Activated CD4-positive, alpha-beta T cell treated with anti-CD3 and anti-CD28 coated beads, Interleukin-2, amount 50 U/mL, for 4 hours (primary cell): ENCODE results near the gene ERN1.
"Not testable (repeated sequence)": the region's sequence is repeated elsewhere in the genome, so short reads cannot be mapped to it uniquely, and the experiment has no call there.

Experiments used
- DNase-seq, 2 experiments: peaks; one replicate each; pipeline ENCODE4 v3.0.0-alpha.2; 2020

ERN1 gene

DNA sequence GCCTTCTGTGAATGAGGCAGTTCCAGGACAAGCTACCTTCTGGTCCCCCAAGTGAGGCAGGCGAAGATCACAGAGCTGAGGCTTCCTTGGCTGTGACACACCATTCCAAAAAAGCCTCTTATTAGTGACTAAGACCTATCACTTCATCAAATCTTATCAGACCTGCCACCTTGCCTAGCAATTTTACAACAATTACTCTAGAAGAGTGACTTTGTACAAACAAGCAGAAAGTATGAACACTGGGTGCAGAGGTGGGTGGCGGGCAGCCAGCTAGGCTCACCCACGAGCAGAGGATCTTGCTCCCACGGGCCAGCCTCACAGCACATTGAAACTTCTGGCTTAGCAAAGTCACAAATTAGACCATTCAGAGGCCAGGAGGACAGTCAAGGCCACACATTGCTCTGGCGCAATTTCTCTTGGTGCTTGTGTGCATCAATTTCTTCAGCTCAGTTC lies 107.3 kb downstream of the ERN1 start:
- DNase-seq = no peak

DNA sequence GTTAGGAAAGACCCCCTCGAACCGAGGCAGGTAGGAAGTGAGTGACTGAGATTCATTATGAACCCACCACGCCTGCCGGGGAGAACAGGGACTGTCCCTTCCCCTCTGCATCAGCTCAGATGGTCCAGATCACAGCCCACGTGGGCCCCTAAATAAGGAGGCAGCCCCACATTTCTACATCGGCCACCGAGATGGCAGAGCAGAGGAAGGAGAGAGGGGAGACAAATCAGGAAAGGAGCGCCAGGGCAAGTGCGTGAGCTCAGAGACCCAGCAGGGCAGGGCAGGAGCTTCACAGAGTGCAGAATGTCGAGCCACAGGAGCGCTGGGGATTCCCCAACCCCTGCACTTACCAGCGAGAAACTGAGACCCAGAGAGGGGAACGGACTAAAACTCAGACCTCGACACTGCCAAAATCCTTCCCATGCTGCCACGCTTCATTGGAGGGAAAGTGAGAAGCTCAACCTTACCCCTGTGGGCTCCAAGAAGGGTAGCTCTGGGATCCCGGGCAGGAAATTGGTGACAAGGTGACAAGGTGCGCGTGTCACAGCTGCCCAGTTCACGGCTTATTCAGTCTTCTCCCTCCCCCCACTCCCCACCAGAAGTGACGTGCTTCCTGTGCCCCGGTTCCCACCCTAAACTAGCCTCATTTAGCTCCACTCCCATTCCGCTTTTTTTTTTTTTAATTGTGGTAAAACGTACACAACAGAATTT lies 109.7 kb downstream of the ERN1 start, which contains the start of gene ICAM2:
Gene ICAM2 (minus strand): TSS at position 578 of the 711 bp plus-strand sequence. CDS start 13,942 bp downstream, outside the sequence.
- peak; percentile 84 to 86 for DNase-seq

DNA sequence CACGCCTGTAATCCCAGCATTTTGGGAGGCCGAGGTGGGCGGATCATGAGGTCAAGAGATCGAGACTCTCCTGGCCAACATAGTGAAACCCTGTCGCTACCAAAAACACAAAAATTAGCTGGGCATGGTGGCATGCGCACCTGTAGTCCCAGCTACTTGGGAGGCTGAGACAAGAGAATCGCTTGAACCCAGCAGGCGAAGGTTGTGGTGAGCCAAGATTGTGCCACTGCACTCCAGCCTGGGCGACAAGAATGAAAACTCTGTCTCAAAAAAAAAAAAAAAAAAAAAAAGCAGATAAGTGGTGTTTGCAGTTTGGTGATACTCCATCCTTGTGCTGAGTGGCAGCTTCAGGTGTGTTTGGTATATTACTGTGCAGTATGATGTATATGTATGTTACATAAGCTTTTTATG lies 110.4 kb downstream of the ERN1 start:
- DNase-seq = not testable (repeated sequence)

DNA sequence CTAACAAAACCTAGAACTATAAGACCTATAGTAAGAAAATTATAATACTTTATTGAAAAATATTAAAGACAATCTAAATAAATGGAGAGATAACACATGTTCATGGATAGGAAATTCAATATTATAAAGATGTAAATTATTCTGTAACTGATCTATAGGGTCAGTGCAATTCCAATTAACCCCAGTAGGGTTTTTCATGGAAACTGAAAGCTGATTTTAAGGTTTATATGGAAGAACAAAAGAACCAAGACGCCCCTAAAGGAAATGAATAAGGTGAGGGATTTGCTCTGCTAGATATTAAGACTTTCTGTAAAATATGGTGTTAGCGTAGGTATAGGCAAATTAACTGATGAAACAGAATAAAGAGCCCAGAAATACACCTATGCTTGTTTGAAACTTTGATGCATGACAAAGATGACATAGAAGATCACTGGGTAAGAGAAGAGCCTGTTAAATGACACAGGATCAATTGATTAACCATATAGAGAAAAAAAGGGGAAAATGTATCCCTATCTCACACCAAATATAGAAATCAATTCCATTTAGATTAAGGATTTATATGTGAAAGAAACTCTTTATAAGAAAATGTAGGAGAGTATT lies 112.5 kb downstream of the ERN1 start:
- no peak for DNase-seq

DNA sequence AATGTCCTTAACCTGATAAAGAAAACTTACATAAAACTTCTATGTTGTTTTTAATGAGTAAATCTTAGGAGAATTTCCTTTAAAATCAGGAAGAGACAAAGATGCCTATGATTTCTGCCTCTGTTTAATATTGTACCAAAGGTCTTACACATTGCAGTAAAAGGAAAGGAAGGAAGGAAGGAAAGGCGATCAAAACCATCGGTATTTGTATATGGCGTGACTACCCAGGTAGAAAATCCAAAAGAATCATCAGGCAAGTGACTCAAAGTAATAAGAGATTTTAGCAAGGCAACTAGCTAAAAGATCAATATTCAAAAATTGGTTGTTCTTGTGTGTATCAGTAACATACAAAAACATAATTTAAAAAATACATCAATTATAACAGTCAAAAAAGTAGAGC lies 113.0 kb downstream of the ERN1 start:
- no peak for DNase-seq

DNA sequence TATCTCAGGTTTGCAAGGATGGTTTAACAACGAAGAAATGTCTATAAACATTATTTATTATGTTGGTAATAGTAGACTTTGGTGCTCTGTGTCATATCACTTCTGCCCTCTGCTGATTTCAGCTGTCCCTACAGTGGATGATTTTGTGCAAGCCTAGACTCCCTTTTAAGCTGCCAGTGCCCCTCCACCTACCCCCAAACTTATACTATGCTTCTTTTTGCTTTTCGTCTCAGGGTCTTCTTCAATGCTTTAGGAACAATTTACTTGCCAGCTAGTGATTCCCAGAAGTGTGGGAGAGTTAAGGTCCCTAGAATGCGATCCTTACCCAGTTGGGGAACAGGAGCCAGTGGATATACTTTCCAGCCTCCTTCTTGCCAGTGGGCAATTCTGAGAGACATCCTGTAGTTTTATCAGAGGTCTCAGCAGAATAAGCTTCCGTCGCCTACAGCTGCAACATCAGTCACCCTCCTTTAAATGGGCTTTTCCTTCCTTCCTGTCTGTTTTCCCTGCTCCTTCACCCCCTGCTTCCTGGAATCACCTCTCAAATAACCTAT lies 113.6 kb downstream of the ERN1 start:
- DNase-seq = no peak

DNA sequence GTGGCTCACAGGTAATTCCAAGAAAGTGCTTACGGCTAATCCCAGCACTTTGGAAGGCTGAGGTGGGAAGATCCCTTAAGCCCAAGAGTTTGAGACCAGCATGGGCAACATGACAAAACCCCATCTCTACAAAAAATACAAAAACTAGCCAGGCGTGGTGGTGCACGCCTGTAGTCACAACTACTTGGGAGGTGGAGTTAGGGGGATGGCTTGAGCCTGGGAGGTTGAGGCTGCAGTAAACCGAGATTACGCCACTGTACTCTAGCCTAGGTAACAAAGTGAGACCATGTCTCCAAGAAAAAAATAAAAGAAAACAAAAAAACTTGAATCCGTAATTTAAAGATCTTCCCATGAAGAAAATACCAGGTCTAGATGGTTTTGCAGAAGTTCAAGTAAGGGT lies 114.5 kb downstream of the ERN1 start:
- DNase-seq = no peak

DNA sequence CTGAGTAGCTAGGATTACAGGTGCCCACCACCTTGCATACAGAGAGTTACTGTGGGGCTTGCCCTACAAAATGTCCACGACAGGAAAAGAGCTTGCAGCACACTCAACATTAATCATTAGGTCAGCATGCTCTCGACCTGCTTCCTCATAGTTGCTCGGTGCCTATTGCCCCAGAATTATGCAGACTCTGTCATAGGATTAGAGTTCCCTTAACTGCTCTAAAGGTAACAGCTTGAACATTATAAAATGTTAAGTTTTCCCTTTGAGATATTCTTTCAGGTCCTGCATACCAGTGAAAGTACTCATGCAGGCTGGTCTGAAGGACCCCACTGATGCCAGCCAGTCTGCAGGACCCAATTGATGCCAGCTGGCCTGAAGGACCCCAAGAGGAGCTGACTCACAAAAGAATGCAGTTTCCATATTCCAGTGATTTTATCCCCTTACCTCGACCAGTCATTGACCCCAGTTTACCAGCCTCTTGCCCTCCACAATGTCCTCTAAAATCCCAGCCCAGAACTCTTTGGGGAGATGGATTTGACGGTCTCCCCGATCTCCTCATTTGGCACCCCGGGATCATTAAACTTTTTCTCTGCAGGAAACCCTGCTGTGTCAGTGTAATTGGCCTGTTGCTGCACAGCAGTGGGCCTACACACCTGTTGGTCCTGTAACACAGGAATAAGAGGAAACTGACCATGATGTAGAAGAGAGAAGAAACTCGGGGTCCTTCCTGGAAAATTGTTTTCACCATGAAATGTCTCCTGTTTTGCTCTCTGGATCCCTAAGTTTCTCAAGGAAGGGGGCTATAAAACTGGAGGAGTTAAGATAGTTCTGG lies 120.2 kb downstream of the ERN1 start:
- DNase-seq = no peak

DNA sequence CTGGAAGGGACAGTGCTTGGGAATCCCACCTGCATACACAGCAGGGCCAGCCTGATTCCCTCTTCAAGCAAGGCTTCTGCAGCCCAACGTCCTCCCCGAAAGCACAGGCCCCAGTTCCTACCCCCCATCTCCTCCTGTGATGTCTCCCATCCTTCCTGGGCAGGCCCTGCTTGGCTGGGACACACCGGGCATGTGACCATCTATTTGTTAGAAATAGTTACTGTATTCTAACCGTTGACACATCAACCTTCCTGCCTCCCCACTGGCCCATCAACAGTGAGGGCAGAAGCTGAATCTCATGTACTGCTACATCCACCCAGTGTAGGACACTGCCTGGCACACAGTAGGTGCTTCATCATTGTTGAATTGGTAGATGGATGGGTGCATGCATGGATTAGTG lies 121.1 kb downstream of the ERN1 start:
- no peak for DNase-seq

DNA sequence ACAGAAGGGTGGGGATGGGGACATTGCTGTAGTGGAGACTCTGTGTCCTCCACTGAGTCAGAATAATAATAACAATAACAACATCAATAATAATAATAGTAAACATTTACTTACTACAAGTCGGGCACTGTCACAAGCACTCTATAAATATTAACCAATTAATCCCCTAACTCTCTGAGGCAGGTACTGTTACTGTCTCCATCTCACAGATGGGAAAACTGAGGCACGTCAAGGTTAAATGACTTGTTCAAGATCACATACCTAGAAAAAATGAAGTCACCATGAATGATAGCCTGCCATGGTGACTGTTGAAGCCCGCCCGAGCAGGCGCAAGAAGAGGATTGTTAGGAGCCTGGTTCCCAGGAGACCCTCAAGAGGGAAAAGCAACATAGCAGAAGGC lies 121.6 kb downstream of the ERN1 start:
- DNase-seq = no peak

DNA sequence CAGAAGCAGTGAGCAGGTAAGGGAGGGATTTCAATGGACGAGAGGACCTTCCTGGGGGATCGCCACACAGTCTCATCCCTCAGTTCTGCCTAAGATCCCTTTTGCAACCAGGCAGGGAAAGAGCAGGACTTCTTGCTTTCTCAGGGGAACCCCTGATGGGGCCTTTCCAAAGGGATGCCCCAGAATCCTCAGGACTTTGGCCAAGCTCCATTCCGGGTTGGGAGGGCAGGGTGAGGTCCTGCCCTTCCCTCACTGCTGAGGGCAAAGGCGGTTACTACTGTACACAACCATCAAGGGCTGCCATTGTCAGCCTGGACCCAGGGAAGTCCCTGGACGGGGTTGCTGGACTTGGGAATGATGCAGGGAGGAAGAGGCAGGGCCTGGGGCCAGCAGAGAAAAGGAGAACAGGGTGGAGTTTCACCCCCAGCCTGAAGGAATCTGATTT lies 122.1 kb downstream of the ERN1 start:
- no peak for DNase-seq

DNA sequence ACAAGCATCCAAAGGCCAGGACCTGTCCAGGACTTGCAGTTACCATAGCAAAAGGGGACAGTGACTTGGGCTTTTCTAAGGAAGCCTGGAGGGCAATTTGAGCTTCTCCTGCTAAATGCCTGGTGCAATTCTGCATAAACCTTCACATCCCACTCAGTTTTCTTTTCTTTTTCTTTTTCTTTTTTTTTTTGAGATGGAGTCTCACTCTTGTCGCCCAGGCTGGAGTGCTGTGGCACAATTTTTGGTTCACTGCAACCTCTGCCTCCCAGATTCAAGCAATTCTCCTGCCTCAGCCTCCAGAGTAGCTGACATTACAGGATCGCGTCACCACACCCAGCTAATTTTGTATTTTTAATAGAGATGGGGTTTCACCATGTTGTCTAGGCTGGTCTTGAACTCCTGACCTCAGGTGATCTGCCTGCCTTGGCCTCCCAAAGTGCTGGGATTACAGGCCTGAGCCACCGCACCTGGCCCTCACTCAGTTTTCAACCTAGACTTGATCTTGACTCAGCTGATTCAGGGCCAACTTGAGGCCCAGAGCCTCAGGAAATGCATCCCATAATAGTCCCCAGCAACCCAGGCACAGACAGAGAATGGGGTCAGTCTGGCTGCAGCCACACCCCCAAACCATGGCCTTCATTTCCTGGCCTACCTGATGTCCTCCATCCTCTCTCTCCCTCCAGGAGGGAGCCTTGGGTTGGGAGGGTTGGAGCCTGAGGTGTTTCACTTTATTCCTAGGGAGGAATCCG lies 122.7 kb downstream of the ERN1 start:
- not testable (repeated sequence) for DNase-seq

DNA sequence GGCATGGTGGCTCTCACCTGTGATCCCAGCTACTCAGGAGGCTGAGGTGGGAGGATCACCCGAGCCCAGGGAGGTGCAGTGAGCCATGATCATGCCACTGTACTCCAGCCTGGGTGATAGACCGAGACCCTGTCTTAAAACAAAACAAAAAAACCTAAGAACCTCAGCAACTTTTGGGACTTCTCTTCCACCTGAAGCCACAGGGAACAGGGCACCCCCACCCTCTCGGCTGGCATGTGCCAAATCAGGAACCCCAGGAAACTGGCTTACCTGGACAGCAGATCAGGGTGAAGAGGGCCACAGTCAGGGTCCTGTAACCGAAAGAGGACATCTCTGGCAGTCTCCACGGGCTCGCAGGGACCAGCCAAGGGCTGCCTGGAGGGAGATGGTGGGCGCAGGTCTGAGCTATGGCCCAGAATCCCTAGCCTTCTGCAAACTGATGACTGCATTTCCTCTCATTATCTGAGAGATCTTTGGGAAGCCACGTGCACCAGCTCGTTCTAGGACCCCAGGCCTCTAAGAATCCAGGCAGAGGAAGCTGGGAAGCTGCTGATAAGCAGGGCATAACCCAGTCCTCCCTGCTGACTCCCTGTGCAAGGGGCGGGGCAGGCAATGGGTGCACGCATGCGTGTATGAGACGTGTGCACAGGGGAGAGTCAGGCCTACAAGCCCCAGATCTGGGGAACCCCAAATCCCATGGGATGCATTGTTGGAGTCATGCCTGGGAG lies 123.4 kb downstream of the ERN1 start:
- no peak for DNase-seq

DNA sequence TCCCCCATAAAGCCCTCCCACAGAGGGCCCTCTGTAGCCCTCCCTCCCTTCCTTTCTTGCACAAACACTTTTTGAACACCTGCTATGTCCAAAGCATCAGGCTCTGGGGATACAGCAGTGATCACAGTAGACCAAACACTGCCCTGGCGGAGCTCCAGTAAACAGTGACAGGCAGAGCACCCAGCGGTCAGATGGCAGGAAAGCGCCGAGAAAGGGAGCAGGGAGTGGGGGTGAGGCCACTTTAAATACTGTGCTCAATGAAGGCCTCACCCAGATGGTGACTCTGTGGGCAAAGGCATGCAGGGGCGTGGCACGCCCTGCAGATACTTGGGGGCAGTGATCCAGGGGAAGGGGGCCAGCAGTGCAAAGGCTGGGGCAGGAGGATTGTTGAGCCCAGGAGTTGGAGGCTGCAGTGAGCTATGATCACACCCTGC lies 124.2 kb downstream of the ERN1 start:
- DNase-seq = no peak

DNA sequence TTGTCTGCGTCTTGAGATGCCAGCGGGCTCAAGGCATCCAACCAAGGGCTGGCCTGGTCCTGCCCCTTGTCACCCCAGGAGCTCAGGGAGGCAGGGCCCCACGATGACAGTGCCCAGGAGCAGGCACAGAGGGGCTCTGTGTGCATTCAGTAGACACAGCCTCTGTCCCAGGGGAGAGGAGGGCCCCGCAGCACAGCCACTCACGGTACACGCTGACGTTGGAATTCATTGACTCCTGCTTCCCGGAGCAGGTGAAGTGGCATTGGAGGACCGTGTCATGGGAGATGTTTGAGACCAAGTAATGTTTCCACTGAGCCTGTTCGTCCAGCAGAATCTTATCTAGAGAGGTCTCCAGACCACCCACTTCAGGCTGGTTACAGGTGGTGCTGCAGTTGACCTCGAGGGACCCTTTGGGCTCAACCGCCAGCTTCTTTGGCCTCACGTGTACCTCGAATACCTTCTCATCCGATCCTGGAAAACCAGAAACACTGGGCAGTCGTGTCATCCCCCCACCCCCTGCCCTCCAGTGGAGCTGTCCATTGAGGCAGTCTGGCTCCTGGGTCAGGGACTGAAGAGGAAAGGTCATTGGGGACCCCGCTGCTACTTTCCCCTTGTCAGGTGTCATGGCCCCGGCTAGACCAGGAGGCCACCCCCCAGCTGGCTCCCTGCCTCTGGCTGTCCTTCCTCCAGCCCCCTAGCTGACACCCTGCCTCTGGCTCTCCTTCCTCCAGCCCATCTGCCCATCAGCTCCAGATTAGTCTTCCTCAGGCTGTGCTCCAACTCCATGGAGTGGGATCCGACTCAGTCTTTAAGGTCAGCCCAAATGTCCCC lies 124.8 kb downstream of the ERN1 start:
- no peak for DNase-seq

DNA sequence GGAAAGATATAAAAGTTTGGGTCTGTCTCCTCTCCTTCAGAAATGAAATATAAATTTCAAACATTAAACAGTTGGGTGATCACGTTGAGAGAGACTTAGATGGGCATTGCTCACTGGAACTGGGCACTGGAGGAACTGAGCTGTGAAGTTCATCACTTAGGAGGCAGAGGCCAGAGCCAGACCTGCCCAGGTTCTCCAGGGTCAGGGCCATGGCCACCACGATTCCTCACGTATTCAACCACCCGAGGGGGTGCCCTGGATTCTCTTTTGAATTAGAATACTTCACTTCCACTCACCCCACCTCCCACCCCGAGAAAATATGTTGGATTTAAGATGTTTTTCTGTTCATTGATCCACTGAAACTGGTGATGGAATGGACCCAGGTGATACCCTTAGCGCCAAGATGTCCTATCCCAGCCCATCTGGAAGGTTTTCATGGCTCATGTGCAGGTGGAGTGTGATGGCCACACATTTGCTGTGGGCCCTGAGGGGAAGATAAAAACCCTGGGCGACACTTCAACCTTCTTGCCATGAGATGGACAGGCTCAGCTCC lies 125.7 kb downstream of the ERN1 start:
- no peak for DNase-seq

DNA sequence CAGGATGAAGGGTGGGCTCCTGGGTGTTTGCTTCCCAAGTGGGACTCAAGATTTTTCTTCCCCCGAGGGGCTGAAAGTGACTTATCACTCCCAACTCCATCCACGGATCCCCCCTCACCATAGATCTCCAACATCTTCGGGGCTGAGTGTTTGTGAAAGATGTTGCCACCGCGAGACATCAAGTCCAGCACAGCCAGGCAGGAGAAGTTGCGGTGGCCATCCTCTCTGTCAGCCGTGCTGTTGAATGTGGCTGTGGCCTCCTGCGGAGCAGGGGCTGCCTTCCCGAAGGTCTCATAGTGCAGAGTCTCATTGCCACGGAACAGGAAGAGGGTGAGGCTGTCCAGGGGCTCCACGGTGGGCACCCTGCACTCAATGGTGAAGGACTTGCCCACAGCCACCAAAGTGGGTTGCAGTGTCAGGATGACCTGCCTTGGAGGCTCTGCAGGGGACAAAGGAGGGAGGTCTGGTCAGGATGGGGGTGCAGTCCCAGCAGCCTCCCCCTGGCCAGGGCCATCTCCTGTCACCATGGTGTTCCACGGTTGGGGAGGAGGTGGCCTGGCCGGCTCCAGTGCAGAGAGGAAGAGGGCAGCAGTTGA lies 126.3 kb downstream of the ERN1 start:
- no peak for DNase-seq

DNA sequence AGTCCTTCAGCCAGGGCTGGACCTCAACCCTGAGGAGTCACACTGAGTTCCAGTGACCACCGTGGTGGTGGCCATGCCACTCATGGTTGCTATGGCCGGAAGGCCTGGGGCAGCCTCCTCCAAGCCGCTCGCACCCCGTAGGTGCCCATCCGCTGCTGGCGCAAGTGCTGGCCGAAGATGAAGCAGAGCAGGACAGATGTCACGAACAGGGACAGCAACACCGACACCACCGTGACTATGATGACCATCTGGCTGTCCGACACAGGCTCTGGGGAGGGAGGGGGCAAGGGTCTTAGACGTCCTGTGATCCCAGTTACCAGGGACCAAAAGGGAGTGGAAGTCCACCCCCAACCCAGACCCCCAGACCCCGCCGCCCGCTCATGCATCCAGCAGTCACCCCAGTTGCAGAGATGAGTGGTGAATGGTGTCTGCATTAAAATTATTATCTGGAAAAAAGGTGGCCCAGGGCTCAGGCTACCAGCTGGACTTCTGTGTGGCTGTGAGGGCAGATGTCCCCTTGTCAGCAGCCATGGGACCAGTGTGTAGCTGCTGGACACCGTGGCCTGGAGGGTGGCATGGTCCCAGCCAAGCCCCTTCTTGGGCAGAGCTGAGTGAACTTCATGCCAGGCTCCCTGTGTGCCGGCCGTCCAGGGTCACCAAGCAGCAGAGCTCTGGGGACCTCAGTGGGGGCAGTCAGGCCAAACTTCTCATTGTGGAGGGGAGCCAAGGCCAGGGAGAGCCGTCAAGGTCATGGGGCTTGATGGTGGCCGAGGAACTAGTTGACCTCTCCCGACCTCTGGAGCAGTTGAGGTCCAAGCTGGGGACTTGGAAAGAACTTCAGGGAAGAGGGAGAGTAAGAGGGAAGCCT lies 127.1 kb downstream of the ERN1 start:
- DNase-seq = no peak
